ENCODE results near the gene LRRC8C.

GRCh38 chr1:89689234-89689633 lies 56.3 kb downstream of the LRRC8C start:
- no peak for TF ChIP-seq EZH2 (IDR thresholded peaks at IDR 0.05; ENCODE audit: borderline replicate concordance, low read length)
- TF ChIP-seq, protein P1, sequence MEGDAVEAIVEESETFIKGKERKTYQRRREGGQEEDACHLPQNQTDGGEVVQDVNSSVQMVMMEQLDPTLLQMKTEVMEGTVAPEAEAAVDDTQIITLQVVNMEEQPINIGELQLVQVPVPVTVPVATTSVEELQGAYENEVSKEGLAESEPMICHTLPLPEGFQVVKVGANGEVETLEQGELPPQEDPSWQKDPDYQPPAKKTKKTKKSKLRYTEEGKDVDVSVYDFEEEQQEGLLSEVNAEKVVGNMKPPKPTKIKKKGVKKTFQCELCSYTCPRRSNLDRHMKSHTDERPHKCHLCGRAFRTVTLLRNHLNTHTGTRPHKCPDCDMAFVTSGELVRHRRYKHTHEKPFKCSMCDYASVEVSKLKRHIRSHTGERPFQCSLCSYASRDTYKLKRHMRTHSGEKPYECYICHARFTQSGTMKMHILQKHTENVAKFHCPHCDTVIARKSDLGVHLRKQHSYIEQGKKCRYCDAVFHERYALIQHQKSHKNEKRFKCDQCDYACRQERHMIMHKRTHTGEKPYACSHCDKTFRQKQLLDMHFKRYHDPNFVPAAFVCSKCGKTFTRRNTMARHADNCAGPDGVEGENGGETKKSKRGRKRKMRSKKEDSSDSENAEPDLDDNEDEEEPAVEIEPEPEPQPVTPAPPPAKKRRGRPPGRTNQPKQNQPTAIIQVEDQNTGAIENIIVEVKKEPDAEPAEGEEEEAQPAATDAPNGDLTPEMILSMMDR (IDR thresholded peaks at IDR 0.05; ENCODE audit: low read length): no peak

Measured in OCI-LY1 (cell line).